ENCODE results near the gene LGALSL.

- TF ChIP-seq POLR2A (conservative IDR thresholded peaks at IDR 0.05) (no peak), CTCF (IDR thresholded peaks at IDR 0.05 in 2 of 3, conservative IDR thresholded peaks at IDR 0.05 in 1 of 3; ENCODE audit: insufficient read depth in 2 of 3, low read depth in 1 of 3, low read length in 3 of 3) (no peak), RB1 (IDR thresholded peaks at IDR 0.05; ENCODE audit: low read depth) (no peak), EP300 (IDR thresholded peaks at IDR 0.05; ENCODE audit: low read length) (no peak), RAD21 (CRISPR knock-in tag; conservative IDR thresholded peaks at IDR 0.05 in 1 of 2, IDR thresholded peaks at IDR 0.05 in 1 of 2) (no peak), HMGXB4 (CRISPR knock-in tag; IDR thresholded peaks at IDR 0.05) (no peak), AFF4 (CRISPR knock-in tag; IDR thresholded peaks at IDR 0.05) (no peak), BHLHE40 (IDR thresholded peaks at IDR 0.05; ENCODE audit: low read length) (no peak), PKNOX1 (IDR thresholded peaks at IDR 0.05) (no peak)
Observed at GRCh38 chr2:64489081-64489751, 35.3 kb downstream of the LGALSL start.

Data from K562 (cell line).